Activated CD8-positive, alpha-beta T cell treated with anti-CD3 and anti-CD28 coated beads for 36 hours (primary cell): ENCODE data around the gene PCDH9. TPM values are rescaled to one million over a fixed set of nuclear protein-coding genes. Genes with fewer than 3 reads are reported as not detected.

Experiments
- ATAC-seq: fragments of 200-7000 bp; cut with Tn5 transposase; one replicate; pipeline ENCODE4 v1.10.0; 2021; ENCODE audit warnings: mild to moderate bottlenecking, moderate library complexity
- CTCF ChIA-PET: fragments of 350-600 bp; sonication (Branson Sonifier 250); formaldehyde crosslinking; loops from one replicate; lab custom pipeline; 2021; ENCODE audit warnings: antibody characterized with exemption; lab: Charles Lee
- POLR2A ChIA-PET: fragments of 350-600 bp; sonication (Branson Sonifier 250); formaldehyde crosslinking; loops from one replicate; lab custom pipeline; 2021; ENCODE audit warnings: antibody characterized with exemption; lab: Charles Lee
- DNase-seq: peaks from one replicate; pipeline ENCODE4 v3.0.0-alpha.2; 2020
- H3K27ac Mint-ChIP-seq: one replicate; pipeline ENCODE4 v1.8.0; 2021; ENCODE audit warnings: mild to moderate bottlenecking, mixed read lengths
- H3K27me3 Mint-ChIP-seq: one replicate; pipeline ENCODE4 v1.8.0; 2021; ENCODE audit warnings: mixed read lengths
- H3K36me3 Mint-ChIP-seq: one replicate; pipeline ENCODE4 v1.8.0; 2021; ENCODE audit warnings: low read depth, mixed read lengths
- H3K4me1 Mint-ChIP-seq: one replicate; pipeline ENCODE4 v1.8.0; 2021; ENCODE audit warnings: low read depth, mixed read lengths
- H3K4me3 Mint-ChIP-seq: one replicate; pipeline ENCODE4 v1.8.0; 2021; ENCODE audit warnings: mild to moderate bottlenecking, moderate library complexity, mixed read lengths
- H3K9me3 Mint-ChIP-seq: one replicate; pipeline ENCODE4 v1.8.0; 2021; ENCODE audit warnings: mixed read lengths
- intact Hi-C: fragments of 100-400 bp; cut with micrococcal nuclease; formaldehyde crosslinking; loops from one replicate; pipeline ENCODE4 v1.10.0; 2022
- total RNA-seq, 2 experiments: library from RNA; stranded (reverse); gene quantifications; one replicate each; pipeline ENCODE4 v1.2.3, GENCODE V29; 2021
- TF ChIP-seq, protein P1 (sequence below): fragments of 200-600 bp; IDR thresholded peaks from one replicate; pipeline ENCODE4 v1.8.0; 2022; ENCODE audit warnings: antibody characterized with exemption, mild to moderate bottlenecking

PCDH9 gene
- total RNA-seq, 2 experiments from 2014 or later = 0.04 to 0.14 TPM

DNA sequence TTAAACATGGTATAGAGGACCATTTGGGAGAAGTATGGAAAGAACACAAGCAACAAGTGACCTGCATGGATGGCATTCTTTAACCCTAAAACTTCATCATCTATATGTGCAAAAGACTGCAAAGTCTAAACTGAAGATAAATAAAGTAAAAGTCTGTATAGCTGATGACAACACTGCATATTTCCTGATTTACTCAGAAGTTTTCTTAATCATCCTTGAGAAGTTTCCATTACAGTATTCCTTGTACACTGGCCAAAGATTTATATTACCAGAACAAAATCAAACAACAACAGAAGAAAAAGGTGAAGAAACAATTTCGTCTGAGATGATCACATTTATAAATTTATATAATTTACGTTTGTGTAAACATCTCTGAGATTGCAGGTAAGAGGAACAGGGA lies 805.7 kb downstream of the PCDH9 start:
- H3K4me1 Mint-ChIP-seq = no peaks in the 10 kb centered on the region
- H3K36me3 Mint-ChIP-seq = no peaks in the 10 kb centered on the region
- DNase-seq (no peak), ATAC-seq (no peak)
- no peak overlapping the region for H3K4me3 Mint-ChIP-seq
- no peak overlapping the region for H3K27ac Mint-ChIP-seq
- H3K9me3 Mint-ChIP-seq = peaks cover 15% of the 10 kb centered on the region
- ChIA-PET CTCF (no interaction called here), POLR2A (no interaction called here)
- TF ChIP-seq, protein P1, sequence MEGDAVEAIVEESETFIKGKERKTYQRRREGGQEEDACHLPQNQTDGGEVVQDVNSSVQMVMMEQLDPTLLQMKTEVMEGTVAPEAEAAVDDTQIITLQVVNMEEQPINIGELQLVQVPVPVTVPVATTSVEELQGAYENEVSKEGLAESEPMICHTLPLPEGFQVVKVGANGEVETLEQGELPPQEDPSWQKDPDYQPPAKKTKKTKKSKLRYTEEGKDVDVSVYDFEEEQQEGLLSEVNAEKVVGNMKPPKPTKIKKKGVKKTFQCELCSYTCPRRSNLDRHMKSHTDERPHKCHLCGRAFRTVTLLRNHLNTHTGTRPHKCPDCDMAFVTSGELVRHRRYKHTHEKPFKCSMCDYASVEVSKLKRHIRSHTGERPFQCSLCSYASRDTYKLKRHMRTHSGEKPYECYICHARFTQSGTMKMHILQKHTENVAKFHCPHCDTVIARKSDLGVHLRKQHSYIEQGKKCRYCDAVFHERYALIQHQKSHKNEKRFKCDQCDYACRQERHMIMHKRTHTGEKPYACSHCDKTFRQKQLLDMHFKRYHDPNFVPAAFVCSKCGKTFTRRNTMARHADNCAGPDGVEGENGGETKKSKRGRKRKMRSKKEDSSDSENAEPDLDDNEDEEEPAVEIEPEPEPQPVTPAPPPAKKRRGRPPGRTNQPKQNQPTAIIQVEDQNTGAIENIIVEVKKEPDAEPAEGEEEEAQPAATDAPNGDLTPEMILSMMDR = no peak
- intact Hi-C loops = no loop called here
- no peaks in the 10 kb centered on the region for H3K27me3 Mint-ChIP-seq

DNA sequence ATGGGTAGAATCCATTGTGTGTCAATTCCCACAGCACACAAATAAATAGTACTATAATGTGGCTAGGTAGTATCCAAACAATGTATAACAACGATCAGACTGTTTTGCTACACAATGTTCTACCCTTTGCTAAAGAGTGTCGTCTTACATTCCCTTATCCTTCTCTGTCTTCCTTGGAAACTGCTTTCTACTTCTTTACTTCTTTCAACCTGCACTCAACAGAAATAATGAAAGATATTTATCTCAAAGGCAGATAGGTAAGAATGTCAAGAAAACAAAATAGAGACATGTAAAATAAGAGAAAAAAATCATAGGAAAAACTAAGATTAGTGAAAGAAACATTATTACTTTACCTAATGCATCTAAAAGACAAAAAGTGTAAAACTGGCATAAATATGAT lies 814.7 kb downstream of the PCDH9 start:
- no peak overlapping the region for H3K4me3 Mint-ChIP-seq
- DNase-seq = no peak
- TF ChIP-seq, protein P1 = no peak
- intact Hi-C loops = no loop called here
- CTCF ChIA-PET = no interaction called here
- no peak overlapping the region for H3K27ac Mint-ChIP-seq
- POLR2A ChIA-PET = no interaction called here
- H3K9me3 Mint-ChIP-seq = peaks cover 5% of the 10 kb centered on the region
- H3K36me3 Mint-ChIP-seq = no peaks in the 10 kb centered on the region
- H3K27me3 Mint-ChIP-seq = no peaks in the 10 kb centered on the region
- no peaks in the 10 kb centered on the region for H3K4me1 Mint-ChIP-seq
- ATAC-seq = no peak

DNA sequence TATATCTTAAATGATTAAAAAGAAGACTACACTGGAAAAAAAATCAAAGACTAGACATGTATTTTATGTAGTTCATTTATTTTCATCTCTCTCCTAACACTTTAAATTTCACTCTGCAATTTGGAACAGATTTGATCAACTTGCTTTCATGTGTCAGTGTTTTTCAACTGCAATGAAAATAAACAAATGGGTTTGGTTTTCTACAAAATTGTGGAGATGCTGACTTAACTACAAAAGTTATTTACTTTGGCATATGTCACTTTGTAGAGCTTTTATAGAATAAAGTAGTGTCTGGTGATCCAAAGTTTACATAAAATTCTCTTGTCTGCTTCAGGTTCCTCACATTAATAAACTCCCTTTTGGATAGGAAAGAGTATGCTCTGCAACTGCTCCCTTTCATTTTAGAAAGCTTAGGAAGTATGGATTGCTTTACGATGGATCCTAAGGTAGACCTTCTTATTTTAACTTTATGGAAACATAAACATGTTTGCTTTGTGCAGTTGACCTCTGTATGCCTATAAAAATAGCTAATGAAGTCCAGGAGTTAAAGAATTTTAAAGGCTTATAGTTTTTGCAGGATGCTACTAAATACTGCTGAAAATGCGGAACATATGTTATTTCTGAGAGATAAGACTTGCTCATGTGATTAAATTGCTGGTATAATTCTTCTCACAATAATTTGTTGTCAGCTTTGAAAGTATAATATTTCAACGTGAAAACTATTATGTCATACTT lies 815.9 kb downstream of the PCDH9 start:
- Mint-ChIP-seq H3K4me3 (no peak overlapping the region), H3K27me3 (no peaks in the 10 kb centered on the region), H3K36me3 (no peaks in the 10 kb centered on the region), H3K27ac (no peak overlapping the region), H3K9me3 (peaks cover 5% of the 10 kb centered on the region), H3K4me1 (no peaks in the 10 kb centered on the region)
- TF ChIP-seq, protein P1 = no peak
- ATAC-seq (no peak), DNase-seq (no peak)
- ChIA-PET CTCF (no interaction called here), POLR2A (no interaction called here)
- intact Hi-C loops = no loop called here

DNA sequence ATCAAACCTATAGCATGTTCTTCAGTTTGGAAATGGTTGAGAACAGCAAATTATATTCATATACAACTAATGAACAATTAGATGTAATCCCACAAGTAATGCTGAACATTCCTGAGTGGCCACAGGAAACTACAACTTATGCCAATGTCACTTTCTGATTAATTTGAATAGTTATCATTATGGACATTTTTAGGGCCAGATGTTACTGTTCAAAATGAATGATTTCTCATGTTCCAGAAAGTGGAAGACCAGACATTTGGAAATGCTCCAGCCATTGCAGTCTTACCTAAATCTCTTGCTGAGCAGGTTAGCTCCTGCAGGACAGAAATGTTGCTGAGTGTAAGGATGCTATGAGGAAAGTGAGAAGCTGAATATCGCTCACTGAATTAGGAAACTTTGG lies 819.8 kb downstream of the PCDH9 start:
- TF ChIP-seq, protein P1 = no peak
- Mint-ChIP-seq H3K27me3 (no peaks in the 10 kb centered on the region), H3K27ac (no peak overlapping the region), H3K9me3 (no peaks in the 10 kb centered on the region), H3K4me1 (no peaks in the 10 kb centered on the region), H3K36me3 (no peaks in the 10 kb centered on the region), H3K4me3 (no peak overlapping the region)
- ATAC-seq (no peak), DNase-seq (no peak)
- ChIA-PET CTCF (interaction anchor here (1.0 kb wide), 1 partner anchor 10 kb away, joined by 3 read pairs; no protein-coding TSS in a partner anchor), POLR2A (interaction anchor here (0.6 kb wide), 1 partner anchor 449 kb away, joined by 3 read pairs; no protein-coding TSS in a partner anchor)
- intact Hi-C loops = no loop called here

DNA sequence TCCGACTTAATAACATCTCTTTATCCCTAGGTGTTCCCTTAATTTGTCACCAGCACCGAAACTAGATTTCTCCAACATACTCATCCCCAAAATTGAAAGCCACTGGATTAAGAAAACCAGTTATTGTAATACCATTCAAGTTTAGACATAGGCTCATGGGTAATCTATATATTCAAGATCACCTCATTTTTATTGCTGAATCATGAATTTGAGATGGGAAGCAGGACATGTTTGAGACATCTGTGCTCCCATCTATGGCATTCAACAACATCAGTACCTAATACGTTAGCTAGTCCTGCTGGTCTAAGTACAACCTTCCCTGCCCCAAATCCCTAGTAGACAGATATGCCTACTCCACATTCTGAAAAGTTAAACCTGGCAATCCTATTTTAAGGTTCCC lies 820.6 kb downstream of the PCDH9 start:
- Mint-ChIP-seq H3K27ac (no peak overlapping the region), H3K27me3 (no peaks in the 10 kb centered on the region), H3K9me3 (no peaks in the 10 kb centered on the region), H3K36me3 (no peaks in the 10 kb centered on the region), H3K4me1 (no peaks in the 10 kb centered on the region), H3K4me3 (no peak overlapping the region)
- TF ChIP-seq, protein P1 = no peak
- ChIA-PET POLR2A (interaction anchor here (0.6 kb wide), 2 partner anchors 448 to 907 kb away, joined by 3 read pairs; no protein-coding TSS in a partner anchor), CTCF (no interaction called here)
- ATAC-seq = no peak
- DNase-seq = no peak
- intact Hi-C loops = no loop called here
